AG10803 (cell line): Measurements from ENCODE around the gene ATP1A4.

ENCODE experiments used
- DNase-seq: peaks from one replicate; pipeline ENCODE4 v3.0.0; 2010; ENCODE audit warnings: low read depth
- H3K4me3 ChIP-seq: 2 replicates; pipeline ENCODE4 v1.5.1; 2011; ENCODE audit warnings: mild to moderate bottlenecking, low read length, control low read depth
- CTCF ChIP-seq: conservative IDR thresholded peaks from 2 replicates; pipeline ENCODE4 v1.5.1; 2011; ENCODE audit warnings: mild to moderate bottlenecking, low read length, control low read depth, inconsistent platforms

Gene ATP1A4

GRCh38 chr1:160164121-160164520, 12.7 kb downstream of the ATP1A4 start:
- TF ChIP-seq CTCF, result no peak
- DNase-seq, result no peak
- H3K4me3 ChIP-seq, result no peak overlapping the region

GRCh38 chr1:160166166-160166868, 14.9 kb downstream of the ATP1A4 start:
- H3K4me3 ChIP-seq, result no peak overlapping the region
- no peak for TF ChIP-seq CTCF
- no peak for DNase-seq

GRCh38 chr1:160167056-160167455, 15.7 kb downstream of the ATP1A4 start:
- no peak for TF ChIP-seq CTCF
- no peak for DNase-seq
- H3K4me3 ChIP-seq, result no peak overlapping the region

- no peak for DNase-seq
- TF ChIP-seq CTCF, result no peak
- H3K4me3 ChIP-seq, result no peak overlapping the region
Observed at GRCh38 chr1:160167580-160167979, 16.2 kb downstream of the ATP1A4 start.

GRCh38 chr1:160168016-160168415, 16.6 kb downstream of the ATP1A4 start:
- no peak for TF ChIP-seq CTCF
- no peak overlapping the region for H3K4me3 ChIP-seq
- DNase-seq, result no peak

- H3K4me3 ChIP-seq, result no peak overlapping the region
- peak; percentile 56 for DNase-seq
- TF ChIP-seq CTCF, result no peak; the same call in 1 of the 2 replicates
Observed at GRCh38 chr1:160168609-160169369, 17.4 kb downstream of the ATP1A4 start.
